Measurements from ENCODE around the gene SRSF8.
"Not testable (repeated sequence)": the region's sequence is repeated elsewhere in the genome, so short reads cannot be mapped to it uniquely, and the experiment has no call there.

The SRSF8 gene, protein sequence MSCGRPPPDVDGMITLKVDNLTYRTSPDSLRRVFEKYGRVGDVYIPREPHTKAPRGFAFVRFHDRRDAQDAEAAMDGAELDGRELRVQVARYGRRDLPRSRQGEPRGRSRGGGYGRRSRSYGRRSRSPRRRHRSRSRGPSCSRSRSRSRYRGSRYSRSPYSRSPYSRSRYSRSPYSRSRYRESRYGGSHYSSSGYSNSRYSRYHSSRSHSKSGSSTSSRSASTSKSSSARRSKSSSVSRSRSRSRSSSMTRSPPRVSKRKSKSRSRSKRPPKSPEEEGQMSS

DNA sequence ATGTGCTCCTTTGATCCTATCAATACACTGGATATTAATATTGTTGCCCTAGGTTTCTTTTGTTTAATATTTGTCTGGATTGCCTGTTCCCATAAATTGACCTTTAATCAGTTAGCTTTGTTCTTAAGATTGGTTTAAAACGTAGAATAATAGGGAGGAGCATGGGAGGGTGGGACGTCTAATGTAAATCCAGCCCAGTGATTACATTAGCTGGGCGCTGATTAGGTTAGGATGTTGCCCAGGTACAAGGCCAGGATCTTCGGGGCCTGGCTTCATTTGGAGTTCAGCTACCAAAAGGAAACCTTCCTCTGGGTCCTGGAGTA lies at the start of gene SRSF8:
TSS of gene SRSF8 (plus strand) at position 204 of the 323 bp plus-strand sequence. CDS start 308 bp downstream, outside the sequence.
- DNase-seq (ENCODE audit: low spot score) = no peak

DNA sequence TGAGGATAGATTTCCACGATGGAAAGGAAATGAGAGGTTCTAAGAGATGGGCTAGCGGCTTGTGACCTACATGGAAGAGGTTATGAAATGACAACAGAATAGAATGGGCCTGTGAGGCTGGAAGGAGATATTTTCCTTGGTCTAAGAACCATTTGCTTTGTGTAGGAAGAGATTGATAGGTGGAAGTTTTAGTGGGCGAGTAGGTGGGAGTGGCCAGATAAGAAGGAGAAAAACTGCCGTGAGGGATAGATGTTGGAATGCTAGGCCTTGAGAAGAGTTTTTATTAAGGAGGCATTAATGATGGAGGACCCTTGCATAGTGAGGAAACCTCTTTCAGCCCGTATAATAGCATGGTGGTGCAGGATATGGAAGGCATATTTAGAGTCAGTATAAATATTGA lies 45.3 kb upstream of the SRSF8 start:
- DNase-seq (ENCODE audit: low spot score) = not testable (repeated sequence)

DNA sequence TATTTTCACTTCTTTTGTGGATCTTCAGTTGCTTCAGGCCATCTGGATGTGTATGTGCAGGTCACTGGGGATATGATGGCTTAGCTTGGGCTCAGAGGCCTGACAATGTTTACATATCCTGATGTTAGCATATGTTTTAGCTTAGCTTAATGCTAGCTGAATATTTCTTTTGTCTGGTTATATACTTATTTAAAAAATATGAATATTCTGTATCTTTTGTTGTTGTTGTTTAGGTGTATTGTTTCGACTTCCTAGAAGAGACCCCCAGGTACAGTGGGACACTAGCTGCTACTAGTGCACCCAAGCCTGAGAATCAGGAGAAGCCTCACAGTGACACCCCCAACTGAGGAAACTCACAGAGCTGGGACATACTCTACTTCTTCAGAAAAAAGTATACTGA lies 41.8 kb upstream of the SRSF8 start, which contains the start of gene KDM4E:
TSS of gene KDM4E (plus strand) at position 301 of the 400 bp plus-strand sequence. CDS start 300 bp downstream, outside the sequence.
- no peak for DNase-seq (ENCODE audit: low spot score)

DNA sequence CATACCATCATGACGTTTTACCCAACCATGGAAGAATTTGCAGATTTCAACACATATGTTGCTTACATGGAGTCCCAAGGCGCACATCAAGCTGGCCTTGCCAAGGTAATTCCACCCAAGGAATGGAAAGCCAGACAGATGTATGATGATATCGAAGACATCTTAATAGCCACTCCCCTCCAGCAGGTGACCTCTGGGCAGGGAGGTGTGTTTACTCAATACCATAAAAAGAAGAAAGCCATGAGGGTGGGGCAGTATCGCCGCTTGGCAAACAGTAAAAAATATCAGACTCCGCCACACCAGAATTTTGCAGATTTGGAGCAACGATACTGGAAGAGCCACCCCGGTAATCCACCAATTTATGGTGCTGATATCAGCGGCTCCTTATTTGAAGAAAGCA lies 41.1 kb upstream of the SRSF8 start:
- not testable (repeated sequence) for DNase-seq (ENCODE audit: low spot score)

DNA sequence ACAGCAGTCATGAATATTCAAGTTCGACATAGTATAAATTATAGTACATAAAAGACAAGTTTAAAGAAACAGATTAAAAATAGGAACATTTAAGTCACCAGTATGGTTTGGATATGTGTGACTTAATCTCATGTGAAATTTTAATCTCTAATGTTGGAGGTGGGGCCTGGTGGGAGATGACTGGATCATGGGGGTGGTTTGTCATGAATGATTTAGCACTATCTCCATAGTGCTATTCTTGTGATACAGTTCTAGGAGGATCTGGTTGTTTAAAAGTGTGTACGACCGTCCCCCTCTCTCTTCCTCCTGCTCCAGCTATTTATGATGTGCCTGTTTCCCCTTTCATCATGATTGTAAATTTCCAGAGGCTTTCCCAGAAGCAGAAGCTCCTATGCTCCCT lies 38.4 kb upstream of the SRSF8 start:
- DNase-seq (ENCODE audit: low spot score) = no peak

DNA sequence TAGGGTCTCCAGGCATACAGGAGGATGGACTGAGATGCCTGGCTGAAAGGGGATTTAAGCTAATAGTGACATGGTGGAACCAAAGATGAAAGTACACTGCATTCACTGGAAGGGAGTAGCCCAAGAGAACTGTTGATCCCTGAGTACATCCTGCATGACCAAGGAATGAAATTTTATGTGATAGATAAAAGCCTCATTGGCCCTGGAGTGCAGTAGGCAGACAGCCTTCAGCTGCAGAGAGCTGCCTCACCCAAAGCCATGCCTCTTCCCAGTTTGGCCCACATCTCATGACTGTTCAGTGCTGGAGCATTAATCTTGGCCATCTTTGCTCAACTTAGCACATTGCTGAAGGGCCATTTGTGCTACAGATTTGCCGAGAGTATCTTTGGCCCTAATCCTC lies 33.7 kb upstream of the SRSF8 start:
- no peak for DNase-seq (ENCODE audit: low spot score)

DNA sequence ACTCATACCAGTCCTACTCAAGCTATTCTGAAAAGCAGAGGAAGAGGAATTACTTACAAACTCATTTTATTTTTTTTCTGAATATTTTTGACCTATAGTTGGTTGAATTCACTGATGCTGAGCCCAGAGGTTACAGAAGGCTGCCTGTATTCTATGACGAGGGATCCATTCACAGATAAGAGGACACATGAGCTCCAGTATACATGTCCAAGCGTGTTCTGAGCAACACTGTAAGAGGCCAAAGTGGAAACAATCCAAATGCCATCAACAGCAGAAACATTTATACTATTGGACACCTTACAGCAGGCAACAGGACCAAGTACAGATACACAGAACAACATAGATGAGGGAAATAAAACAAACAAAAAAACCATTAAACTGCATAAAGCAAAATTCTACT lies 31.4 kb upstream of the SRSF8 start:
- no peak for DNase-seq (ENCODE audit: low spot score)

DNA sequence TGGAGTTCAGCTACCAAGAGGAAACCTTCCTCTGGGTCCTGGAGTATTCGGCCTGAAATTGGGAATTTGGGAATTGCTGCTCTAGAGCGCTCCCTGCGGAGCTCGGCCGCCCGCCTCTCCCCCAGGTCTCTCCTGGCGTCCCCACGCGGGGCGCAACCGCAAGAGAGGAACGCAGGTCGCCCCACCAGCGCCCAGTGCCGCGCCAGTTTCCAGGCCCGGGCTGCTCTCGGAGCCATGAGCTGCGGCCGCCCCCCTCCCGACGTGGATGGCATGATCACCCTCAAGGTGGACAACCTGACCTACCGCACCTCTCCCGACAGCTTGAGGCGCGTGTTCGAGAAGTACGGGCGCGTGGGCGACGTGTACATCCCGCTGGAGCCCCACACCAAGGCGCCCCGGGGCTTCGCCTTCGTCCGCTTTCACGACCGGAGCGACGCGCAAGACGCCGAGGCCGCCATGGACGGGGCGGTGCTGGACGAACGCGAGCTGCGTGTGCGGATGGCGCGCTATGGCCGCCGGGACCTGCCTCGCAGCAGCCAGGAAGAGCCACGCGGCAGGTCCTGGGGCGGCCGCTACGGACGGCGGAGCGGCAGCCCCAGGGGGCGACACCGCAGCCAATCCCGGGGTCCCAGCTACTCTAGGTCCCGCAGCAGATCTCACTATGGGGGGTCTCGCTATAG lies 29.2 kb upstream of the SRSF8 start:
- not testable (repeated sequence) for DNase-seq (ENCODE audit: low spot score)

DNA sequence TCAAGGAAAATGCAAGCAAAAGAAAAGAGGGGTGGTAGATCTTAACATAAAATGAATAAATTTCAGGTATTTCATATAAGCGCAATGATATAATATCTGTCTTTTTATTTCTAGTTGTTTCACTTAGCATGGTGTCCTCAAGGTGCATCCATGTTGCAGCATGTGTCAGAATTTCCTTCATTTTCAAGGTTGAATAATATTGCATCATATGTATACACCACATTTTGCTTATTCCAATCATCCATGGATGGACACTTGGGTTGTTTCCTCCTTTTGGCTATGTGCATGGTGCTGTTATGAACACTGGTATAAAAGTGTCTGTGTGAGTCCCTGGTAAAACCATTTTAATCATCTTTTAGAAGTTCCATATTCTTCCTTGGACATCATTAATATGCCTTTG lies 24.5 kb upstream of the SRSF8 start:
- DNase-seq (ENCODE audit: low spot score) = no peak

DNA sequence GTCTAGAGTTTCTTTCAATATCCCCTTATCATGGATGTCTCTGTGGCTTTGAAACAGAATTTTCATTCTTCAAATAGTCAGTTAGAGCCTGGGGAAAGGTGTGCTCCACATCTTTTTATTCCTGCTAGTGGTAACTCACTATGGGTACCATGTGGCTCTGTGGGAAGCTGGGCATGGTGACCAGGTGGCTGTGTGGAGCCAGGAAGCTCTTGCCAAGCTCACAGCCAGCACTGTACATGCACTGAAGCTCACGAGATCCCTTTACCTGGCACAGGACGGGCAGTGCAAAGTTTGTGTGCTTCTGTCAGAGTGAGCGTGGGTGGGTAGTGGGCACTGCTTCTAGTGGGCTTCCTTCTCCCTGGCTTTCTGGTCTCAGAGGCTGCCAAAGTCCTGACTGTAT lies 23.8 kb upstream of the SRSF8 start:
- DNase-seq (ENCODE audit: low spot score) = no peak

DNA sequence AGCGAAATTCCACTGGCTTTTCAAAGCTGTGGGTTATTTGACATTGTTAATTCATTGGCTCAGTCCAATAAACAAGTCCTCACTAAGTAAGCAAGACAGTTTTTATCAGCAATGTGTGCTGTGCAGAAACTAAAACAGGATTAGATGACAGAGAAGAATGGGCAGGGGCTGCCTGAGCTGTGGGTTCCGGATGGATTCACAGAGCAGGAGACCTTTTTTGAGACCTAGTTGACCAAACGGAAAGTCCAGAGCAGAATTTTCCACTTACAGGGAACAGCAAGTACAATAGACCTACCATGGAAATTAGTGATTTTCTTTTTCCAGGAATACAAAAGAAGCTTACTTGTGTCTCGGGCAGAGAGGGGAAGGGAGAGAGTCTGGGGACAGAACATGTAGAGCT lies 22.7 kb upstream of the SRSF8 start:
- no peak for DNase-seq (ENCODE audit: low spot score)

DNA sequence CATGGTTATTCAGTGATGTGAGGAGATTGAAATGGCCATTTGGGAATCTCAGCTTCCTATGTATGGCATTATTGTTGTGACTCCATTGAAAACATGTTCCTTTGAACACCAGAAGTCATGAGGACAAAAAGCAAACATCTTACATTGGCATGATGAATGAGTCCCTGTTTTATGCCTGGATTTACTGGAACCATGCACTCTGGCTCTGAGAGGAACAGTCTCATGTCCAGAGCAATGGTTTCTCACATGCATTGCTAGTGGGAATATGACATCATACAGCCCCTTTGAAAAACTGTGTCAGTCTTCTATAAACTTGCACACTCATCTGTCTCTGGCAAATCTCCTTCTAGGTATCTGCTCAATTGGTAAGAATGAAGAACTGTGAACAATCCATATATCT lies 20.9 kb upstream of the SRSF8 start:
- DNase-seq (ENCODE audit: low spot score) = no peak

DNA sequence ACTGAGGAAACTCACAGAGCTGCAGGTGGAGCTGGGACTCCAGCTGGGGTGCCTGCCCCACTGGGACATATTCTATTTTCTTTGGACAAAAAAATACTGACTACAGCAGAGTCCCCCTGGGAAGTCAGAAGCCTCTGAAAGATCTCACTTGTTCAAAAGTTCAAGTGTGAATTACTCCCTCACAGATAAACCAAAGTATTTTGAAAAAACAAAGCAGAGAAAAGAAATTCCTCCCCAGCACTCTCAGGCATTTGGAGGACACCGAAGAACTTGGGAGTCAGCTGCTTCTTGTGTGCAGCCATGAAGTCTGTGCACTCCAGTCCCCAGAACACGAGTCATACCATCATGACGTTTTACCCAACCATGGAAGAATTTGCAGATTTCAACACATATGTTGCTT lies 17.6 kb upstream of the SRSF8 start, which contains the start of gene KDM4F:
TSS of gene KDM4F (plus strand) at position 301 of the 400 bp plus-strand sequence.
- DNase-seq (ENCODE audit: low spot score) = not testable (repeated sequence)

DNA sequence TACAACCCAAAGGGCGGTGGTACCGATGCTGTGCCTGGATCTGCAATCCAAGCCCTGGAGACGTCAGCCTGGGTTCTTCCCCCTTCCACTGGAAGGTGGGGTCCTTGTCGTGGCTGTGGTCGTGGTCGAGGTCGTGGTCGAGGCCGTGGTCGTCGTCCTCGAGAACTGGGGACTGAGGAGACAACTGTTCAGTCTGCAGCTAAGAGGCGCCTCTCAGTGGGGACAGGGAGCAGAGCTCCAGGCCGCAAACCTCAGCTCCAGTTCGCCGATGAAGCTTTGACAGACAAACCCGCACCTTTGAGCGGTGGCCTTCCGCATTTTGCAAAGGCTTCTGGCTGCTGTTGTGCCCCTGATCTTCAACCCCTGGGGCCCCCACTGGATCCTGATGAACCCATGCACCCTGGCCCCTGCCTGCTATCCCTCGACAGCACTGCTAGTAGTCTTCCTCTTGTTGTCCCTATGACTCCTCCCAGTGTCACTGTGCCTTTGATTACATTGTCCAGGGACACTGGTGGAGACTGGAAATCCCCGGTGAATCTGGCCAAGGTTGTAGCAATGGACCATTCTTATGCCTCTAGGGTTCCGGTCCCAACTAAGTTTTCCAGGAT lies 16.0 kb upstream of the SRSF8 start:
- no peak for DNase-seq (ENCODE audit: low spot score)

DNA sequence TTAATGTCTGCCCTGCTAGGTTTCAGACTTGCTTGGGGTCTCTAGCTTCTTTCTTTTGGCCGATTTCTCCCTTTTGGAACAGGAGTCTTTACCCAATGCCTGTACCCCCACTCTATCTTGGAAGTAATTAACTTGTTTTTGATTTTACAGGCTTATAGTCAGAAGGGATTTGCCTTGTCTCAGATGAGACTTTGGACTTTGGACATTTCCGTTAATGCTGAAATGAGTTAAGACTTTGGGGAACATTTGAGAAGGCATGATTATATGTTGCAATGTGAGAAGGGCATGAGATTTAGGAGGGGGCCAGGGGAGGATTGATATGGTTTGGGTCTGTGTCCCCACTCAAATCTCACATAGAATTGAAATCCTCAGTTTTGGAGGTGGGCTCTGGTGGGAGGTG lies 12.4 kb upstream of the SRSF8 start:
- DNase-seq (ENCODE audit: low spot score) = no peak

DNA sequence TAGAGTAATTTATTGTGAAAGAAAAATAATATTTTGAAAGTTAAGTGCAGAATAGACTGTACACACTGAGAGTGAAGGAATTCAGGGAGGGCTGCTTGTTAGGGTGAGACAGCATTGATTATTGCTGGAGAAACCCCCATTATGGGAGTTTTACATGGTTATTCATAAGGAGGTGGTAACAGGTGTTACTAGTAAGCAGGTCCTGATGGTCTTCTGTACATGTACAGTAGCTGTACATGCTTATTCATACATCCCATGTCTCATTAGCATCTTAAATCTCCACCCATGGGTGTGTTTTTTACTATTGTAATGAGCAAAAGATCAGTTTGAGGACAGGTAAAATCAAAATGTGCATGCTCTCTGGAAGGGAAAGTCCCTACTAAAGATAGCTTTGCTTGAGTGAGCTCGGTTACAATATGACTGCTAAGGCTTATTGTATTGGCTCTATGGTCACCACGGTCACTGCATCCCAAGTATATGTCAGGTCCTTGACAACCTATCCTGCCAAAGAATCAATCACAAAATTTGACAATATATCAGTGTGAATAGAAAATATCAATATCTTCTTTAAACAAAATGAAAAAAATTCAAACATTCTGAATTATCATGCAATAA lies 11.3 kb upstream of the SRSF8 start:
- DNase-seq (ENCODE audit: low spot score) = no peak

DNA sequence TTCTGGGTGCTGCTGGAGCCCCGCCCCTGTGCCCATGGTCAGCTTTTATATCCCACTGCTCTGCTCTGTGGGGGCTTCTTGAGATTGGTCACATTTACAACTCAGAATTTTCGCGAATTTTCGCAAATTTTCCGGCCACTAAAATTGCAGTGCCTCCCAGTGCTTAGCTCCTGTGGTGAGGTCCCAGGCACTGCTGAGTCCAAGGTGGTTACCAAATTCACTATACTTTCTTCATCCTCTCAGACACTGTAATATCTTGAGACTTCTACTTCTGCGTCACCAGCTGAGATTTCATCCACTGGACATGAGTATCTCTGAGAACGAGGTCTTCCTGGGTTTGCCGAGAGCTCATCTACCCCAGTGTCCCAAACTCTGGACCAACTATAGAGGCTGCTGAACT lies 8.8 kb upstream of the SRSF8 start:
- DNase-seq (ENCODE audit: low spot score) = no peak

DNA sequence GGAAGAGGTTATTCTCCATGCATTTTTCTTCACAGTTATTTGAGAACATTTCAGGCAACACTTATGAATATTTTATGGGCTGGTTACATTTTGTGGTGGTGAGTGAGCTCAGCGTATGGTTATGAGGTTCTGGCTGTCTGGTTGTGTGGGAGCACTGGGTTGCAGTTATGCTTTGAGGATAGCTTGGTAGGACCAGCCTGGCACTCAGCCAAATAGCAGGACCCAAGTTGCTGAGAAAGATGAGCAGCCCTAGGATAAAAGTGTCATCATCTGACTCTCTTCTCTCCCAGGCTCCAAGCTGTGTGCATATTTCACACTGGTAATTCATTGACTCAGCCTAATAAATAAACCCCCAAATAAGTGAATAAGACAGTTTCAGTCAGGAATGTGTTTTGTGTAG lies 8.1 kb upstream of the SRSF8 start:
- DNase-seq (ENCODE audit: low spot score) = no peak

DNA sequence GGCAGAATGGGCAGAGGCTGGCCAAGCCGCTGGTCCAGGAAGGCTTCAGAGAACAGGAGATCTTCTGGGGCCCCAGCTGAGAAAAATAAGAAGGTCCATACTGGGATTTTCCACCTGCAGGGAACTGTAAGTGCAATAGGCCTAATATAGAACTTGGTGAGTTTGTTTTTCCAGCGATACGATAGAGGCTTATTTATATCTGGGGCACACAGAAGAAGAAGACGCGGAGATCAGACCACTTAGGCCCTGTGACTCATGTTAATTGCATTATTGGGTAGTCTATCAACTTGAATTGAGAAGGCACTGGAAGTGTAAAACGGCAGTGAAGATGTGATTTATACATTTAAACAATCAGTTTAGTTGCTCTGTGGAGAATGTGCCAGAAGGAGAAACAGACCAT lies 7.7 kb upstream of the SRSF8 start:
- DNase-seq (ENCODE audit: low spot score) = no peak

DNA sequence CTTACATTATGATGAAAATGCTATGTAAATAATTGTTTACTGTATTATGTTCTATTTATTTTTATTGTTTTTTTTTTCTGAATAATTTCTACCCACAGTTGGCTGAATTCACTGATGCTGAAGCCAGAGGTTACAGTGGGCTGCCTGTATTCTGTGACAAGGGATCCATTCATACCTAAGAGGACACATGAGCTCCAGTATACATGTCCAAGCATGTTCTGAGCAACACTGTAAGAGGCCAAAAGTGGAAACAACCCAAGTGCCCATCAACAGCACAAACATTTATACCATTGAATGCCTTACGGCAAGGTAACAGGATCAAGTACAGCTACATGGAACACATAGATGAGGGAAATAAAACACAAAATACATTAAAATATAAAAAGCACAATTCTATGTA lies 1.4 kb upstream of the SRSF8 start:
- DNase-seq (ENCODE audit: low spot score) = no peak

DNA sequence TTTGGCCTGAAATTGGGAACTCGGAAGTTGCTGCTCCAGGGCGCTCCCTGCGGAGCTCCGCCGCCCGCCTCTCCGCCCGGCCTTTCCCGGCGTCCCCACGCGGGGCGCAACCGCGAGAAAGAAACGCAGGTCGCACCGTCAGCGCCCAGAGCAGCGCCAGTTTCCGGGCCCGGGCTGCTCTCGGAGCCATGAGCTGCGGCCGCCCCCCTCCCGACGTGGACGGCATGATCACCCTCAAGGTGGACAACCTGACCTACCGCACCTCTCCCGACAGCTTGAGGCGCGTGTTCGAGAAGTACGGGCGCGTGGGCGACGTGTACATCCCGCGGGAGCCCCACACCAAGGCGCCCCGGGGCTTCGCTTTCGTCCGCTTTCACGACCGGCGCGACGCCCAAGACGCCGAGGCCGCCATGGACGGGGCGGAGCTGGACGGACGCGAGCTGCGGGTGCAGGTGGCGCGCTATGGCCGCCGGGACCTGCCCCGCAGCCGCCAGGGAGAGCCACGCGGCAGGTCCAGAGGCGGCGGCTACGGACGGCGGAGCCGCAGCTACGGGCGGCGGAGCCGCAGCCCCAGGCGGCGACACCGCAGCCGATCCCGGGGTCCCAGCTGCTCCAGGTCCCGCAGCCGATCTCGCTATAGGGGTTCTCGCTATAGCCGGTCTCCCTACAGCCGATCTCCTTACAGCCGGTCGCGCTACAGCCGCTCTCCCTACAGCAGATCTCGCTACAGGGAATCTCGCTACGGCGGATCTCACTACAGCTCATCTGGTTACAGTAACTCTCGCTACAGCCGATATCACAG lies 521 bp downstream of the SRSF8 start:
- peak; percentile 83 for DNase-seq (ENCODE audit: low spot score)

DNA sequence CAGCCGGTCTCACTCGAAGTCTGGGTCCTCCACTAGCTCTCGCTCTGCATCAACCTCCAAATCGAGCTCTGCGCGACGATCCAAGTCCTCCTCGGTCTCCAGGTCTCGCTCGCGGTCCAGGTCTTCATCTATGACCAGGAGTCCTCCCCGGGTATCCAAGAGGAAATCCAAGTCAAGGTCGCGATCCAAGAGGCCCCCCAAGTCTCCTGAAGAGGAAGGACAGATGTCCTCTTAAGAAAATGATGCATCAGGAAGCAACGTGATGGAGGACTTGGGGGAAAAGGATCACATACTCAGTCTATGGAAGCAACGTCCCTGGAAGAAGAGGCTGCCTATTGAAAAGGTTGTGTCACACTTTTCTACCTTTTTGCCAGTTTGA lies 1.1 kb downstream of the SRSF8 start:
- no peak for DNase-seq (ENCODE audit: low spot score)

Measured in AG08396 (cell line).